ENCODE measurements around the gene C18orf32.

C18orf32 gene

GRCh38 chr18:49464718-49465598, 22.1 kb downstream of the C18orf32 start:
- TF ChIP-seq, protein P1, sequence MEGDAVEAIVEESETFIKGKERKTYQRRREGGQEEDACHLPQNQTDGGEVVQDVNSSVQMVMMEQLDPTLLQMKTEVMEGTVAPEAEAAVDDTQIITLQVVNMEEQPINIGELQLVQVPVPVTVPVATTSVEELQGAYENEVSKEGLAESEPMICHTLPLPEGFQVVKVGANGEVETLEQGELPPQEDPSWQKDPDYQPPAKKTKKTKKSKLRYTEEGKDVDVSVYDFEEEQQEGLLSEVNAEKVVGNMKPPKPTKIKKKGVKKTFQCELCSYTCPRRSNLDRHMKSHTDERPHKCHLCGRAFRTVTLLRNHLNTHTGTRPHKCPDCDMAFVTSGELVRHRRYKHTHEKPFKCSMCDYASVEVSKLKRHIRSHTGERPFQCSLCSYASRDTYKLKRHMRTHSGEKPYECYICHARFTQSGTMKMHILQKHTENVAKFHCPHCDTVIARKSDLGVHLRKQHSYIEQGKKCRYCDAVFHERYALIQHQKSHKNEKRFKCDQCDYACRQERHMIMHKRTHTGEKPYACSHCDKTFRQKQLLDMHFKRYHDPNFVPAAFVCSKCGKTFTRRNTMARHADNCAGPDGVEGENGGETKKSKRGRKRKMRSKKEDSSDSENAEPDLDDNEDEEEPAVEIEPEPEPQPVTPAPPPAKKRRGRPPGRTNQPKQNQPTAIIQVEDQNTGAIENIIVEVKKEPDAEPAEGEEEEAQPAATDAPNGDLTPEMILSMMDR (IDR thresholded peaks at IDR 0.05; ENCODE audit: borderline replicate concordance, extremely low read depth, low read length, poor library complexity, severe bottlenecking) = peak; percentile 23
- TF ChIP-seq EZH2 (IDR thresholded peaks at IDR 0.05; ENCODE audit: borderline replicate concordance, low read depth, low read length, severe bottlenecking) = no peak
- H3K27me3 ChIP-seq (ENCODE audit: insufficient read depth, low read length, poor library complexity) = no peaks in the 10 kb centered on the region
- H2AFZ ChIP-seq (ENCODE audit: low read depth, low read length) = no peak overlapping the region
- H3K27ac ChIP-seq (ENCODE audit: low read length) = no peak overlapping the region
- H3K4me2 ChIP-seq (ENCODE audit: insufficient read depth, low read length) = no peak overlapping the region
- no peaks in the 10 kb centered on the region for H3K9me3 ChIP-seq (ENCODE audit: insufficient read depth, low read length, severe bottlenecking)
- peaks cover 4% of the 10 kb centered on the region; the same call in 1 of the 2 replicates for H3K36me3 ChIP-seq (ENCODE audit: insufficient read depth, low read length)
- ATAC-seq (ENCODE audit: insufficient read depth, low read depth) = no peak
- peaks cover 8% of the 10 kb centered on the region for H3K79me2 ChIP-seq (ENCODE audit: insufficient read depth, low read length)
- H4K20me1 ChIP-seq (ENCODE audit: insufficient read depth, low read length) = no peaks in the 10 kb centered on the region
- no peak overlapping the region for H3K9ac ChIP-seq (ENCODE audit: low read depth, low read length)
- no peak for DNase-seq
- peaks cover 8% of the 10 kb centered on the region for H3K4me1 ChIP-seq (ENCODE audit: insufficient read depth, low read length)
- no peak overlapping the region for H3K4me3 ChIP-seq (ENCODE audit: low read depth in 1 of 2, low read length in 2 of 2)

GRCh38 chr18:49461602-49461977, 25.4 kb downstream of the C18orf32 start:
- ATAC-seq (ENCODE audit: insufficient read depth, low read depth) (no peak), DNase-seq (no peak)
- no peaks in the 10 kb centered on the region for H3K27me3 ChIP-seq (ENCODE audit: insufficient read depth, low read length, poor library complexity)
- H4K20me1 ChIP-seq (ENCODE audit: insufficient read depth, low read length) = peaks cover 9% of the 10 kb centered on the region; the same call in 1 of the 2 replicates
- H3K79me2 ChIP-seq (ENCODE audit: insufficient read depth, low read length) = peaks cover 42% of the 10 kb centered on the region
- H3K27ac ChIP-seq (ENCODE audit: low read length) = no peak overlapping the region
- no peak overlapping the region for H3K4me2 ChIP-seq (ENCODE audit: insufficient read depth, low read length)
- H2AFZ ChIP-seq (ENCODE audit: low read depth, low read length) = peak overlapping the region; percentile 95; the same call in 1 of the 2 replicates
- H3K36me3 ChIP-seq (ENCODE audit: insufficient read depth, low read length) = peaks cover 4% of the 10 kb centered on the region; the same call in 1 of the 2 replicates
- TF ChIP-seq, protein P1 (IDR thresholded peaks at IDR 0.05; ENCODE audit: borderline replicate concordance, extremely low read depth, low read length, poor library complexity, severe bottlenecking) = no peak
- no peak for TF ChIP-seq EZH2 (IDR thresholded peaks at IDR 0.05; ENCODE audit: borderline replicate concordance, low read depth, low read length, severe bottlenecking)
- H3K9me3 ChIP-seq (ENCODE audit: insufficient read depth, low read length, severe bottlenecking) = no peaks in the 10 kb centered on the region
- H3K4me1 ChIP-seq (ENCODE audit: insufficient read depth, low read length) = peaks cover 38% of the 10 kb centered on the region
- H3K9ac ChIP-seq (ENCODE audit: low read depth, low read length) = no peak overlapping the region
- no peak overlapping the region for H3K4me3 ChIP-seq (ENCODE audit: low read depth in 1 of 2, low read length in 2 of 2)

DNA sequence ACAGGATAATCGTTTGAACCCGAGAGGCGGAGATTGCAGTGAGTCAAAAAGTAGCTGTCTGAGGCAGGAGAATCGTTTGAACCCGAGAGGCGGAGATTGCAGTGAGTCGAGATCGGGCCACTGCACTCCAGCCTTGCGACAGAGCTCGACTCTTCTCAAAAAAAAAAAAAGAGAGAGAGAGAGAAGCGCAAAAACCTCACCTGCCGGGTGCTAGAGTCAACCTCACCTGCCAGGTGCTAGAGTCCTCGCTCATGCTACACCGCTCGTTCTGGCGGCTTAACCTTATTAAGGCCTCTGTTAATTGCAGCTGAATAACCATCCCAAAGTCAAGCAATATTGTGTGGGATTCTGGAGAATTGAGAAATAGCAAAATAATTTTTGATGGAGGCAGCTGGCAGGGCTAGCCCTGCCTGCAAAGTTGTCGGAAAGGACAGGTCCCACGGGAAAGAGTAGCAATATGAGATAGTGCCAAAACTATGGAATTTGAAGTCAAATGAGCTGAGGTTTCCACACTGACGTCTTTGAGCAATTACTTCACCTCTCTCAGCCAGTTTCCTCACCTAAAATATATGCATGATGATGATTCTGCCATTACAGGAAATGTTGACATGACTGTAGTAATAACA, 25.9 kb downstream of the C18orf32 start:
- Histone ChIP-seq H3K9me3 (ENCODE audit: insufficient read depth, low read length, severe bottlenecking) (no peaks in the 10 kb centered on the region), H3K27ac (ENCODE audit: low read length) (peak overlapping the region; percentile 86), H3K79me2 (ENCODE audit: insufficient read depth, low read length) (peaks cover 47% of the 10 kb centered on the region), H3K36me3 (ENCODE audit: insufficient read depth, low read length) (peaks cover 4% of the 10 kb centered on the region; the same call in 1 of the 2 replicates), H3K4me2 (ENCODE audit: insufficient read depth, low read length) (peak overlapping the region; percentile 85), H3K27me3 (ENCODE audit: insufficient read depth, low read length, poor library complexity) (no peaks in the 10 kb centered on the region), H3K9ac (ENCODE audit: low read depth, low read length) (peak overlapping the region; percentile 95), H3K4me1 (ENCODE audit: insufficient read depth, low read length) (peaks cover 41% of the 10 kb centered on the region), H2AFZ (ENCODE audit: low read depth, low read length) (peak overlapping the region; percentile 95), H3K4me3 (ENCODE audit: low read depth in 1 of 2, low read length in 2 of 2) (peak overlapping the region; percentile 92 to 99; a peak in 2 of 4 replicates), H4K20me1 (ENCODE audit: insufficient read depth, low read length) (peaks cover 9% of the 10 kb centered on the region; the same call in 1 of the 2 replicates)
- DNase-seq (no peak), ATAC-seq (ENCODE audit: insufficient read depth, low read depth) (peak; percentile 4; the same call in 1 of the 3 replicates)
- TF ChIP-seq, protein P1 (IDR thresholded peaks at IDR 0.05; ENCODE audit: borderline replicate concordance, extremely low read depth, low read length, poor library complexity, severe bottlenecking) = no peak
- TF ChIP-seq EZH2 (IDR thresholded peaks at IDR 0.05; ENCODE audit: borderline replicate concordance, low read depth, low read length, severe bottlenecking) = no peak

Measured in DND-41 (cell line).